NCI-H2196 treated with DMSO at 0.1 percent for 48 hours (cell line): ENCODE results near the gene OR6B2.
A peak's percentile ranks its signal among the peaks of the same experiment; 100 is the strongest.

Experiments used
- DNase-seq: peaks from one replicate; lab custom pipeline; 2025; ENCODE audit not compliant: unreplicated experiment; lab: John Stamatoyannopoulos, UW

OR6B2 gene

DNA sequence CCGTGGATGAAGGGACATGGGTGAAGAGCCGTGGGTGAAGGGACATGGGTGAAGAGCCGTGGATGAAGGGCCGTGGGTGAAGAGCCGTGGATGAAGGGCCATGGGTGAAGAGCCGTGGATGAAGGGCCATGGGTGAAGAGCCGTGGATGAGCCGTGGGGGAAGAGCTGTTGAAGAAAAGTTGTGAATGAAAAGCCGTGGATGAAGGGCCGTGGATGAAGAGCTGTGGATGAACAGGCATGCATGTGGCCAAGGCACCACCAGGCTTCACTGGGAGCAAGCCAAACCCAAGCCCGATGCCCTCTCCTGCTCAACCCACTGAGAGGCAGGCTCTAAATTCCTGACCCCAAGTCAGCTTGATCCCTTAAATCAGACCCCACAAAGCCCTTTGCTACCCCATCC is 12.5 kb upstream of the OR6B2 start:
- DNase-seq = no peak

DNA sequence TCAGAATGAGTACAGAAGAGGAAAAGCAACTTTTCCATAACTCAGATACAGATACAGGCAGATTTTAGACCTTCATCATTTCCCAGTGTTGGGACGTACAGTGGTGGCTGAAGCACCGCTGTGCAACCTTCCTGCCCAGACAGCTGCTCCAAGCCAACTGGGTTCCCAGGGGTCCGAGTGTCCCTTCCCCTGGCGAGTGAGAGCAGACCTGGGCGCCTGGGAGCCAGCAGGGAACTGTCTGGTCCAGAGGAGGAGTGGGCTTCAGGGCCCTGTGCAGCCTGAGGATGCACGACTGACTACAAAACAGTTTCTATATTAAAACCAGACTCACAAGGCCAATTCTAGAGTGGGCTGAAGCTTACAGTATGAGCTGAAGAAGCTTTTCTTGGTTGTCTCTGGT is 11.1 kb upstream of the OR6B2 start:
- DNase-seq = no peak

DNA sequence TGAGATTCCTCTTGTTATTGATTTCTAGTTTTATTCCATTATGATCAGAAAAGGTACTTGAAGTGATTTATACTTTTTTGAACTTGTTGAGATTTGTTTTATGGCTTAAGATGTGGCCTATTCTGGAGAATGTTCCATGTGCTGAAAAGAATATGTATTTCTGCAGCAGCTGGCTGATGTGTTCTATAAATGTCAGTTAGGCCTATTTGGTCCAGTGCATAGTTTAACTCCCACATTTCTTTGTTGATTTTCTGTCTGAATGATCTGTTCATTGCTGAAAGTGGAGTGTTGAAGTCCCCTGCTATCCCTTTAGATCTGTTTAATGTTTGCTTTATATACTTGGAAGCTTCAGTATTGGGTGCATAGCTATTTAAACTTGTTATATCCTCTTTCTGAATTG is 7.1 kb upstream of the OR6B2 start:
- DNase-seq = no peak

DNA sequence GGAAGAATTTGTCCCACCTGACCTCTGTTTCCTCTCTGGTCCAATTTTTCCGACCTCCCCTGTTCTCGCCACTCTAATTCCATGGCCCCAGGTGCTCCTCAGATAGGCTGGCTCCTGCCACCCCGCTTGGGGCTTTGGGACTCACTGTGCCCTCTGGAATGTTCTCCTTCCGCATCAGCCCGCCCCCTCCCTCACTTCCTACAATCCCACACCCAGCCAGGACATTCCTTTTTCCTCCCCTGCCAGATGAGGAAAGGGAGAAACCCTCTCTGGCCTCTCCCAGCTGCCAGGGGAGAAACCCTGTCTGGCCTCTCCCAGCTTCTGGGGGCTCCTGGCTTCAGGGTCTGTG is 3.1 kb upstream of the OR6B2 start:
- no peak for DNase-seq

DNA sequence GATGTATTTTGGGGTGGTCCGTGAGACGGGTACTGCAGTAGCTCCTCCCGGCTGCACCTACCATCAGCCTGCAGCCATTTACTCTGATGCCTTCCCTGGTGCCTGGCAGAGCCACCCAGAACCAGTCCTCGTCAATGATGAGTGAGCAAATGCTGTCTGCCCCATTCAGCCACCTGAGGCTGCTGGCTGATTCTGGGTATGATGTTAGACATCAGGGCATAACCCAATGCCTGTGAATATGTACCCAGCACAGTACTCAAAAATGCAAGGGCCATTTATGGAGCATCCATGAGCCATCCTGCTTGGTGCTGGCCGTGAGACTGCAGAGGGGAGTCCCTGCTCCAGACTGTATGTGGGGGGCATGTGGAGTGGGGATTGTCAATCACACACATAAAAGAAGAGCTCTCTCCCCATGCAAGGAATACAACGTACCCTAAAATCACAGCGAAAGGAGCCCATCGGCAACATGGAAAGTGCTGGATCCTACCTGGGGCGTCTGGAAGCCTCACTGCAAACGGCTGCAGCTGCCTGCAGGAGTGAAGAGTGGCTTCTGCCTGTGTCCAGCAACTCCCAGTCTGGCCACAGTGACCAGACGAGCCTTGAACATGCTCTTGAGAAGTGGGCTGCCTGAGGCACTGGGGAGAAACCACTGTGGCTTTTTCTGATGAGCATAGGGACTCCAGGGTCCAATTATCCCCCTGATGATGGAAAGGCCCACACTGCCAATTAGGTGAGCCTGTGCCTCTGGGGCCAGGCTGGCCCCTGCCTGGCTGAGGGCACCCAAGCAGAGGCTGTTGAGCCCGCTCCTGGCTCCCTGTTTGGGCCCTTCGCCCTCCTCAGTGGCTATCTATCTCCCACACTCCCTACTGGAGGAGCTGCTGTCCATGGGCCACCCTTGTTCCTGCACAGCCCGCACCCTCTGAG is 2.4 kb upstream of the OR6B2 start:
- no peak for DNase-seq

DNA sequence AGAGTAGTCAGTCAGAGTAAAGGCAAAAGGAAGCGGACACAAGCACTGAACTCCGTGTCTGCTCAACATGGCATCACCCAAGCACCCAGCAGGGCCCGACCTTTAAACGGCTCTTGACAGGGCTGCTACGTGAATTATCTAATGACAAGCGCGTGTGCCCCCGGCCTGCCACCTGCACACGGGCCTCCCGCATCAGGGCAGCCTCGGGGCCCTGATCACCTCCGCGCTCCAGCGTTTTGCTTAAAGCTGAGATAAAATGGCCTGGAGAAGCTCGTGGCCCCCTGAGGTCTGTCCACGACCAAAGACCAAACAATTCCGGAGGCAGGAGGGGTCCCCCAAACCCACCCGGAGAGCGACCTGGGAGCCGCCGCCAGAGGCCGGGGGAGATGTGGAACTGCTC is 5.5 kb downstream of the OR6B2 start:
- DNase-seq = no peak

DNA sequence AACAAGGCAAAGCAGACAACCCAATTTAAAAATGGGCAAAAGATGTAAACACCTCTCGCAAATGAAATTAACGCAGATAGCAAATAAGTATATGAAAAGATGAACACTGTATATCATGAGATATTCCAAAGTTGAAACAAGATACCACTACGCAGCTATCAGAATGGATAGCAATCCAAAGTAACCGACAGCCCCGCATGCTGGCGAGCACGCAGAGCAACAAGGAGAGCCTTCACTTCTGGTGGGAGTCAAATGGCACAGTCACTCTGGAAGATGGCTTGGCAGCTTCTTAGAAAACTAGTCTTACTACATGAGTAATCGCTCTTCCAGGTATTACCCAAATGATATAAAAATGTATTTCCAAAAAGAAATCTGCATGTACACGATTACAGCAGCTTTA is 6.4 kb downstream of the OR6B2 start:
- no peak for DNase-seq

DNA sequence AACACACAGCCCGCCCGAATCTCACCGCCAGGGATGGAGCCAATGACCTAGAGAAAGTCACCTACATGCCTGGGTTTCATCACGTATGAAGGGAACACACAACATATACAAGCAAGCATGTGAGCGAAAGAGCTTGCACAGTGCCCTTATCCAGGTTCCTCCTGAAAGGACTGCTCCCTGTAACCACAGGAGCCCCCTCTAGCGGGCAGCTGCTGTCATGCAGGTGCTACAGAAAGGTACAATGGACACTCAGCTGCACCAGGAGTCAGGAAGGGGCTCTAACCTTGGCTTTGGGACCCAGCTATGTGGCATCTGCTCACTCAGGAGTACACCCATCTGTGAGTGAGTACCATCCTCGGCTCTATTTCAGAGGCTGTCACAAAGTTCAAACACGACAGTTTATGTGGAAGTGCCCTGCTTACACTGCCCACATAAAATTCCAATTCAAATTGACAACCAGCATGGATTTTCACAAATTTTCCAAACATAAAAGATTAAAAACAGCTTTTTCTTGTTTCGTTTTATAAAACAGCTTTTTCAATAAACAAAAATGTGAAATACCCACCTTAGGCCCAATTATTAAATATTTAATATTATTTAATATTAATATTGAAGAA is 8.6 kb downstream of the OR6B2 start:
- DNase-seq = peak; percentile 56

DNA sequence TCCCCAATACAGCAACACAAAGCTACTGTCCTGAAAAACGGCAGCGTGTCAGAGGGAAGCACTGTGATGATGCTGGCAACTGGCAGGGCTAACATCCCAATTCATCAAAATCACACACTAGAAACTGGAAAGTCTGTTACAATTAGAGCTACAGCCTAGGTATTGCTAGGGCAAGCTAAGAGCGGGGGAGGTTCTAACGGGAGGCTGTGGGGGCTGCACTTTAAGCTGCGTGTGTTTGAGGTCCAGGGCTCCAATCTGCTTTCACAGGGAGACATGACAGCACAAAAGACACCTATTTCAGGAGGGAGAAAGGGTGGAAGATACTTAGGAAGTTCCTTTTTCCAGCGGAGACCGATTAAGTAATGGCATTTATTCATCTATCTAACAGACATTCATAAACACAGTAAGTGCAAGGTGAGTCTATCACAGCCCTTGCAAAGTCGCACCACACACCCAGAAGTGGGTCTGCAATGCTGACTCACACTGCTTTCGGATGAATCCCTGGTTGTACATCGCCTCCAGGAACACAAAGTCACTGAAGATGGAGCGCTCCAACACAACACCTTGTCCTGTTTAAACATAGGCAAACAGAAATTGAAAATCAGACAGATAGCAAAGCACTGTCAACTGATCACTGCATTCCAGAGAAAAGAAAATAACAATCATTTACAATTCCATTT is 12.0 kb downstream of the OR6B2 start:
- DNase-seq = no peak

DNA sequence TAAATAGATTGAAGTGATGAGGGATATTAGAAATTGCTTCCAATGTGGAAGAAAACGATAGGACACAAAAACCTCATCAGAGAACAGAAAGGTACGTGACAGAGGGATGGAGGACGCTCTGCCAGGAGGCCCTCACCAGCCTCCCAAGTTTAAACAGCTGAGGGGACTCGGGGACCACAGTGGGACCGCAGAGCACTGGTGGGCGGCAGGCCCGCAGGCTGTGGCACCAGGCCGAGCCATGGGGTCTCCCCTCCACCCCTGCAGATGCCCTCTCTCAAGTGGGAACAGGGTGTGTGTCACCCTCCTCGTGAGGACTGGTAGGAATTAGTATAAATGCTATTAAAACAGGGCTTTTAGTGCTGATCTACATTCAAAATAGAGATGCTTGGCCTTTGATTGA is 15.9 kb downstream of the OR6B2 start:
- DNase-seq = no peak

DNA sequence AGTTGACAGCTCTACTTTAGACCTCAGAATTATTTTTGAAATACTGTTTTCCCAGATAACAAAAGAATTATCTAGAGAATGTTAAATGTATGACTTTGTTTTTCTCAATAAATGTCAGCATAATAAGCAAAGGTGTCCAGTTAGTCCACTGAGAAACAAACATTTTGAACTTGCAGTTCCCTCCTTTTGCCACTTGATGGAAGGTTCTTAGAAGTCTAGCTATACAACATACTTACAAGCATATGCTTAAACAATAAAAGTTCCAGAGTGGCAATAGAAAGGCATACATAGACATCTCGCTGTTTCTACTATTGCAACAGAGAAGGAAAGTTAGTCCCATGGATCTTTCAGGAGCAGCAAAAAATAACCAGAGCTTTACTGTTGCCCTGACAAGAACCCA is 16.9 kb downstream of the OR6B2 start:
- no peak for DNase-seq

DNA sequence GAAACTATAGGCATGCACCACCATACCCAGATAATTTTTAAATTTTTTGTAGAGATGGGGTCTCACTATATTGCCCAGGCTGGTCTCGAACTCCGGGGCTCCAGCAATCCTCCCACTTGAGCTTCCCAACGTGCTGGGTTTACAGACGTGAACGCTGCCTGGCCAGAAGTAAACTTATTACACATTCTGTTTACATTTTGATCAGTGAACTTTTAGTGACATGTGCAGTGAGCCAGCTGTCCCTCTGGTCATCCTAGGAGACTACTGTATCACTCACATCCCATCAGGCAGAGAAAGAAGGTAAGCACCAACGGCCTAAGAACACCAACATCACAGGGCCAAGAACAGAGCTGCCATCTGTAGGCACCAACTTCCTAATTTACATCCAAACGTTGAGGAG is 27.2 kb downstream of the OR6B2 start:
- no peak for DNase-seq

DNA sequence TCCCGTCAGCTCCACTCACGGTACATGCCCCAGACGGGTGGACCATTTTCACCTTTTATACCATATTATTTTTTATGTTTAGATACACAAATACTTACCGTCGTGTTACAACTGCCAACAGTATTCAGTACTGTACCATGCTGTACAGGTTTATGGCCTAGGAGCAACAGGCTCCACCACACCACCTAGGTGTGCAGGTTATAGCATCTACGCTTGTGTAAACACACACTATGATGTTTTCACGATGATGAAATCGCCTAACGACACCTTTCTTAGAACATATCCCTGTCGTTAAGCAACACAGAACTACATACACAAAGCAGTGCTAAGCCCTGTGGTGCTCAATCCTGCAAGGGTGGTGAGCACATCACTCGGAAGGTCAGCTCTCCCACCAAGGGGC is 29.6 kb downstream of the OR6B2 start:
- no peak for DNase-seq

DNA sequence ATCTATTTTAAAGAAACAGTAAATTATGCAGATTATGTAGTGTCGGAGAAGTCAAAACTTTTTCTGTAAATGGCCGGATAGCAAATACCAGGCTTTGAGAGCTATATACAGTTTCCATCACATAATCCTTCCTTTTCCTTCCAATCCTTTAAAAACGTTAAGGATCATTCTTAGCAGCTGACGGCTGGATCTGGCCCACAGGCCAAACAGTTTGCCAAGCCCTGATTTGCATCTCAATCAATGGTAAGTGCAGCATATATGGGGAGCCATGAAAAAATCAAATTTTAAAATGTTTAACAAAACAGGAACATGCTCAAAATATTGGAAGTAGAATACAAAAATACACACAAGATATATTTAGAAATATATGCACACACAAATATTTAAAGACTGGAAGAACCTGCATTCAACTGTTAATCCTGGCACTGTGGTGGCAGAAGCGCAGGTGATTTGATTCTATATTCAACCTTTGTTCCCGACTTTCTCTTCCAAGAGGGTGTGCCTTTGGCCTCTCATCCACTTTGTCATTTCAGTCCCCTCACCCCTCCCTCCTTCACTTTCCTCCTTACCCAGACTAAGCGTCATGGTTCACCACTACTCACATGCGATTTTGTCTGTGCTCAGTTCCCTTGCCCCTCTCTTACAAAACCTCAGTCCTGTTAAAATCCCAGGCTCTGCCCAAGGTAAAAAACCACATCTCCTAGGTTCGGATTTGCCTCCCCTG is 32.4 kb downstream of the OR6B2 start:
- no peak for DNase-seq

DNA sequence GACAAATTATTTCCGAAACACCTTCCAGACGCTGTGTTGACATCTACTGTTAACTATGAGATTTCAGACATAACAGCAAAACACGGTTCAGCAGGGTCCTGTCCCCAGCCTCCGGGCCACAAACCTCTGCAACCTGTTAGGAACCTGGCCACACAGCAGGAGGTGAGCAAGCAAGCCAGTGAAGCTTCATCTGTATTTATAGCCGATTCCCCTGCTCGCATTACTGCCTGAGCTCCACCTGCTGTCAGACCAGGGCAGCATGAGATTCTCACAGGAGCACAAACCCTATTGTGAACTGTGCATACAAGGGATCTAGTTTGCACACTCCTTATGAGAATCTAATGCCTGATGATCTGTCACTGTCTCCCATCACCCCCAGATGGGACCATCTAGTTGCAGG is 36.1 kb downstream of the OR6B2 start:
- DNase-seq = no peak

DNA sequence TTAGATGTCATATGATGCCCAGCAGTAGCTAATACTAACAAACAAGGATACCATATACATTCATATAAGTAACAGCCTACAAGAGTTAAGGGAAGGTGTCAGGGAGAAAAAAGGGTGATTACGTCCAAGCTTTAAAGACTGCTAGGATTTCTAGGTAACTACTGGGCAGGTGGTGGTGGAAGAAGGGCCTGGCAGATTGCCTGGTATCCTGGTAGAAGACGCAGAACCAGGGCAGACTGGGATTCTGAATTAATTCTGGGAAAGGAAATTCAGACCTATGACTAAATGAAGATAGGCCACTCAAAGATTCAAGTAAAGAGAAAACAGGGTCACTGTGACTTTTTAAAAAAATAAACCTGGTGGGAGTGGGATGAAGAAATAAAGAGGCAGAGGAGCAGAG is 36.9 kb downstream of the OR6B2 start:
- no peak for DNase-seq

DNA sequence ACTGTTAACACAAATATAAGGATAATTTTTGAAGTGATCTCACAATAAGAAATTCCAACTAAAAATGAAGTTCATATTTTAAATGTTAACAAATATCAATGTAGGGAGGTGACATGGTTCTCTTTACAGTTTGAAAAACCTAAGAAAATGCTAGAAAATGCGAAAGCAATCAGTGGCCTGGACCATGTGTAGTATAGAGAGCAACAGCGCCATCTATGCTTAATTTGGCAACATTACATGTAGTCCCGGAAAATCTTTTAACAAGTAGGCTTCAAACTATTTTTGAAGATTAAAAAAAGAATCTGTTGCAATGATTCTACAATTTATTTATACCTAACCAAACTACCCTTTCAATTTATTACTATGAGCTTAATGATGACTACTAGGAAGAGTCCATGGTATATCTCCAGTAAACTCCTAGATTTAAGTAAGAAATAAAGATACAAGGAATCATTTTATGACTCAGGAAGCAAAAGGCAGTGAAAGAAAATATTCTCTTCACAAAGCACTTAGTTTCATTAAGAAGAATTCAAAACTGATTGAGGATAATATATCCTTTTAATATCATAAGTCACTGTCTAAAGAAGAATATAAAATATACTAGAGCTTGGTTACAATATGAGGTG is 38.4 kb downstream of the OR6B2 start:
- DNase-seq = peak; percentile 37

DNA sequence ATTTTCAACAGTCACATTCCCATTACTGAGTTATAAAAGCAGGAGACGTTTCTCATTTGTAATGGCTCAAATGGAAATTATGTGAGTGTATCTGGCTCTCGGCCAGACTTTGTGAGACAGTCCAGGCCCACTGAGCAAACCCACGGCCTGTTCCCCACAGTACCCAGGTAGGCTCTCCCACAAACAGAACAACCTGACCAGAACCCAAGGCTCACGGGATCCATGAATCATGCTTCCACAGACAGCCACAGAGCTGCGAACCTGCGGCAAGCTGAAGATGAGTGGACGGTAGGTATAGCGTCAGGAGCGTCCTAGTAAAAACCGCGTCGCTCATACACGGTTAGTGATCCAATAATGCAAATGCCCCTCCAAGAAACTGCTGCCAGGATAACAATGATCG is 39.3 kb downstream of the OR6B2 start:
- no peak for DNase-seq

DNA sequence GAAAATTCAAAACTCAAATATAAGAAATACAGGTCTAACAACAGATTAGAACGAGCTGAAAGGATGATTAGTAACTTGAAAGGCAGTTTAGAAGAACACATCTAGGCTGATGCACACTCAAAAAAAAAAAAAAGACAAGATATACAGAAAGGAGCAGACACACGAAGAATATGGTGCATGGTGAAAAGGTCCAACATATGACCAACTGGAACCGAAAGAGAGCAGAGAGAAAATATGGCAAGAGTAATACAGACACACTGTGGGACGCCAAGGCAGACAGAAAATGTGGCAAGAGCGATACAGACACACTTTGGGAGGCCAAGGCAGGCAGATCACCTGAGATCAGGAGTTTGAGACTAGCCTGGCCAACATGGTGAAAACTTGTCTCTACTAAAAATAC is 44.9 kb downstream of the OR6B2 start:
- no peak for DNase-seq

DNA sequence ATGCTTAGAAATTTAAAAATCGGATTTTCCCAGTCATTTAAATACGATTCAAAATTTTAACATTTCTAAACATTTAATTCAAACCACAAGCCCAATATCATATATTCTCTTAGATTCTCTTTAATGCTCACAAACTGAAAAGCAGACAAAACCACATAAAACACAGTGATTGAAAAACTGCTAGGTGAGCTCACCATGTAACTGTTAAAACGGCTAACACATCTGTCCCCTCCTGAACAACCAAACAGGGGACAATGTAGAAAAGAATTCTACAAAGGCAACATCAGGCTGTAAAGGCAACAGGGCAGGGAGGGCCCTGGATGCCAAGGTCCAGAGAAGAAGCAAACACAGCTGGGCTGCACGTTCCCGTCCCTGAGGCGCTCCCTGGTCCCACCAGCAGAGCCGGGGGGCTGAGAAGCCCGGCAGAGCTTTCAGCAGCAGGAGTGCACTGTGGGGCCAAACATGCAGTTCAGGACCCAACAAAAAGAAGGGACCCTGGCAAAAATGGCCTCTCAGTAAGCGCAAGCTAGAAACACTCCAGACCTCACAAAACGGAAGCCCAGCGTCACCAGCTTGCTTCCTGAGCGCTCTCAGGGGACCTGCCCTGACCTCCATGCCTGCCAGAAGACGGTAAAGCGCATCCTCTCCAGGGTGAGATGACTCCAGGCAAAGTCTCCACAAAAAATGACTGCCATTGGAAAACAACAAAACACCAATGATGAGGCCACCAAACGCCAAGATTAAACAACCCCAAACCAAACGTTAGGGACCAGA is 45.6 kb downstream of the OR6B2 start:
- no peak for DNase-seq
